ENCODE results near the gene SUDS3. TPM values are rescaled to one million over a fixed set of nuclear protein-coding genes. Genes with fewer than 3 reads are reported as not detected.

The SUDS3 gene
- polyA plus RNA-seq, 1 donor (not counting 4 experiments of a cell fraction or from before 2014, with no cell fraction given): 32.4 TPM

DNA sequence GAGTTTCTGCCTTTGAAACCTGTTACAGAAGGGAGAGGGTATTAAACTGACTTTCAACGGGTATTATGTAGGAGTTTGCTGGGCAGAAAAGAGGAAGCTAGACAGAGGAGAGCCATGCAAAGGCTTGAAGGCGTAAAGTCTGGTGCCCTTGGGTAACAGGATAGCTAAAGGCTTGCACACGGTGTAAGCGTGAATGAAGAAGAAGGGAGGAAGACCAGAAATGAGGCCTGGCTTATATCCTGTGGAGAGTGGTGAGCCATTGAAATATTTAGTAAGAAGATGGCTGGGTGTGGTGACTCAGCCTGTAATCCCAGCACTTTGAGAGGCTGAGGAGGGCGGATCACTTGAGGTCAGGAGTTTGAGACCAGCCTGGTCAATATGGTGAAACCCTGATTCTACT, 22.6 kb downstream of the SUDS3 start:
- TF ChIP-seq, protein P1, sequence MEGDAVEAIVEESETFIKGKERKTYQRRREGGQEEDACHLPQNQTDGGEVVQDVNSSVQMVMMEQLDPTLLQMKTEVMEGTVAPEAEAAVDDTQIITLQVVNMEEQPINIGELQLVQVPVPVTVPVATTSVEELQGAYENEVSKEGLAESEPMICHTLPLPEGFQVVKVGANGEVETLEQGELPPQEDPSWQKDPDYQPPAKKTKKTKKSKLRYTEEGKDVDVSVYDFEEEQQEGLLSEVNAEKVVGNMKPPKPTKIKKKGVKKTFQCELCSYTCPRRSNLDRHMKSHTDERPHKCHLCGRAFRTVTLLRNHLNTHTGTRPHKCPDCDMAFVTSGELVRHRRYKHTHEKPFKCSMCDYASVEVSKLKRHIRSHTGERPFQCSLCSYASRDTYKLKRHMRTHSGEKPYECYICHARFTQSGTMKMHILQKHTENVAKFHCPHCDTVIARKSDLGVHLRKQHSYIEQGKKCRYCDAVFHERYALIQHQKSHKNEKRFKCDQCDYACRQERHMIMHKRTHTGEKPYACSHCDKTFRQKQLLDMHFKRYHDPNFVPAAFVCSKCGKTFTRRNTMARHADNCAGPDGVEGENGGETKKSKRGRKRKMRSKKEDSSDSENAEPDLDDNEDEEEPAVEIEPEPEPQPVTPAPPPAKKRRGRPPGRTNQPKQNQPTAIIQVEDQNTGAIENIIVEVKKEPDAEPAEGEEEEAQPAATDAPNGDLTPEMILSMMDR (optimal IDR thresholded peaks at IDR 0.05 in 1 of 3, IDR thresholded peaks at IDR 0.05 in 1 of 3, conservative IDR thresholded peaks at IDR 0.05 in 1 of 3; ENCODE audit: extremely low read depth in 1 of 3, insufficient read depth in 2 of 3, low read length in 3 of 3): no peak
- TF ChIP-seq EZH2 (IDR thresholded peaks at IDR 0.05; ENCODE audit: low read length): no peak
- no peak for FAIRE-seq
- Histone ChIP-seq H3K9me3 (ENCODE audit: control insufficient read depth, low read depth, low read length) (no peaks in the 10 kb centered on the region), H2AFZ (ENCODE audit: control insufficient read depth, low read length) (no peak overlapping the region), H3K79me2 (ENCODE audit: control insufficient read depth, insufficient read depth, low read length) (no peaks in the 10 kb centered on the region), H3K4me3 (ENCODE audit: control insufficient read depth in 2 of 3, extremely low read depth in 1 of 3, insufficient read depth in 2 of 3, low read depth in 1 of 3, low read length in 3 of 3) (no peak overlapping the region), H3K36me3 (ENCODE audit: control insufficient read depth in 2 of 2, extremely low read depth in 1 of 2, insufficient read depth in 2 of 2, low read length in 2 of 2) (peaks cover 16 to 26% of the 10 kb centered on the region in 2 experiments), H3K4me1 (ENCODE audit: control insufficient read depth, extremely low read depth, insufficient read depth, low read length) (no peaks in the 10 kb centered on the region), H3K9ac (ENCODE audit: control insufficient read depth, extremely low read depth, insufficient read depth, low read length) (no peak overlapping the region), H4K20me1 (ENCODE audit: control insufficient read depth, extremely low read depth, insufficient read depth, low read length) (no peaks in the 10 kb centered on the region), H3K9me1 (ENCODE audit: control insufficient read depth, extremely low read depth, insufficient read depth, low read length) (no peaks in the 10 kb centered on the region), H3K27me3 (ENCODE audit: control insufficient read depth, extremely low read depth, insufficient read depth, low read length) (no peaks in the 10 kb centered on the region), H3K27ac (ENCODE audit: control insufficient read depth, insufficient read depth, low read length) (no peak overlapping the region), H3K4me2 (ENCODE audit: control insufficient read depth, extremely low read depth, insufficient read depth, low read depth, low read length) (no peak overlapping the region)
- no peak for DNase-seq (ENCODE audit: low read depth, low spot score)
- dilution Hi-C loops (cut with MboI; ENCODE audit: extremely low pct_ligation_motif_present, low sequenced_read_pairs): no loop called here

DNA sequence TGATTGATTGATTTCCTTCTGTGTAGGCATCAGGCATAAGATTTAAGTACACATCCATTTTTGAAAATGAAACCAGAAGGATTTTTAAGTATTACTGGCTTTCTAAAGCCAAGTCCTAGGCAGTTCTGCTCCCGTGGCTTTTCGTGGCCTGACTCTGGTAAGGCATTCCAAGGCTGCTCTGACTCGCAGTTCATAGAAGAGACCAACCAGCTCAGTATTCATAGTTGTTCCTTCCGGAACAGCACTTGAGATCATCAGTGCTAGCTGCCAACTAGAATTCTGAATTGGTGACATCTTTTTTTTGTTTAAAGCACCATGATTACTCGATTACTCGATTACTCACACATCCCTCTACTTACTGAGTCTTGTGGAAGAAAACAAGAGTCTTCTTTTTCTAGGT, 25.9 kb downstream of the SUDS3 start:
- H3K9ac ChIP-seq (ENCODE audit: control insufficient read depth, extremely low read depth, insufficient read depth, low read length): no peak overlapping the region
- FAIRE-seq: no peak
- TF ChIP-seq EZH2 (IDR thresholded peaks at IDR 0.05; ENCODE audit: low read length): no peak
- TF ChIP-seq, protein P1 (optimal IDR thresholded peaks at IDR 0.05 in 1 of 3, IDR thresholded peaks at IDR 0.05 in 1 of 3, conservative IDR thresholded peaks at IDR 0.05 in 1 of 3; ENCODE audit: extremely low read depth in 1 of 3, insufficient read depth in 2 of 3, low read length in 3 of 3): no peak
- no peaks in the 10 kb centered on the region for H4K20me1 ChIP-seq (ENCODE audit: control insufficient read depth, extremely low read depth, insufficient read depth, low read length)
- no peaks in the 10 kb centered on the region for H3K9me1 ChIP-seq (ENCODE audit: control insufficient read depth, extremely low read depth, insufficient read depth, low read length)
- no peaks in the 10 kb centered on the region for H3K9me3 ChIP-seq (ENCODE audit: control insufficient read depth, low read depth, low read length)
- H2AFZ ChIP-seq (ENCODE audit: control insufficient read depth, low read length): no peak overlapping the region
- H3K36me3 ChIP-seq (ENCODE audit: control insufficient read depth in 2 of 2, extremely low read depth in 1 of 2, insufficient read depth in 2 of 2, low read length in 2 of 2): peaks cover 16 to 21% of the 10 kb centered on the region in 2 experiments
- H3K27me3 ChIP-seq (ENCODE audit: control insufficient read depth, extremely low read depth, insufficient read depth, low read length): no peaks in the 10 kb centered on the region
- DNase-seq (ENCODE audit: low read depth, low spot score): no peak
- H3K4me1 ChIP-seq (ENCODE audit: control insufficient read depth, extremely low read depth, insufficient read depth, low read length): no peaks in the 10 kb centered on the region
- no peak overlapping the region for H3K4me3 ChIP-seq (ENCODE audit: control insufficient read depth in 2 of 3, extremely low read depth in 1 of 3, insufficient read depth in 2 of 3, low read depth in 1 of 3, low read length in 3 of 3)
- no peaks in the 10 kb centered on the region for H3K79me2 ChIP-seq (ENCODE audit: control insufficient read depth, insufficient read depth, low read length)
- dilution Hi-C loops (cut with MboI; ENCODE audit: extremely low pct_ligation_motif_present, low sequenced_read_pairs): no loop called here
- H3K4me2 ChIP-seq (ENCODE audit: control insufficient read depth, extremely low read depth, insufficient read depth, low read depth, low read length): no peak overlapping the region
- H3K27ac ChIP-seq (ENCODE audit: control insufficient read depth, insufficient read depth, low read length): no peak overlapping the region

All from keratinocyte (primary cell).